Mucosa of stomach (tissue), 1 donor: ENCODE results near the gene RNF44.
"Not testable (repeated sequence)": the region's sequence is repeated elsewhere in the genome, so short reads cannot be mapped to it uniquely, and the experiment has no call there.

Experiments
- H3K27me3 ChIP-seq: one replicate; pipeline ENCODE4 v1.7.0; 2013; ENCODE audit warnings: mild to moderate bottlenecking, low read length; ENCODE audit not compliant: control insufficient read depth, insufficient read depth
- H3K36me3 ChIP-seq: one replicate; pipeline ENCODE4 v1.7.0; 2013; ENCODE audit warnings: low read length; ENCODE audit not compliant: control insufficient read depth, insufficient read depth
- H3K4me1 ChIP-seq: one replicate; pipeline ENCODE4 v1.7.0; 2013; ENCODE audit warnings: mild to moderate bottlenecking, low read length; ENCODE audit not compliant: control insufficient read depth, insufficient read depth
- H3K4me3 ChIP-seq: one replicate; pipeline ENCODE4 v1.7.0; 2013; ENCODE audit warnings: low read length
- H3K9ac ChIP-seq: one replicate; pipeline ENCODE4 v1.7.0; 2013; ENCODE audit warnings: mild to moderate bottlenecking, low read length, moderate library complexity
- H3K9me3 ChIP-seq: one replicate; pipeline ENCODE4 v1.7.0; 2013; ENCODE audit warnings: mild to moderate bottlenecking, low read length, moderate library complexity; ENCODE audit not compliant: control insufficient read depth
- donor health status: Pancreatic carcinoma.

The RNF44 gene

DNA sequence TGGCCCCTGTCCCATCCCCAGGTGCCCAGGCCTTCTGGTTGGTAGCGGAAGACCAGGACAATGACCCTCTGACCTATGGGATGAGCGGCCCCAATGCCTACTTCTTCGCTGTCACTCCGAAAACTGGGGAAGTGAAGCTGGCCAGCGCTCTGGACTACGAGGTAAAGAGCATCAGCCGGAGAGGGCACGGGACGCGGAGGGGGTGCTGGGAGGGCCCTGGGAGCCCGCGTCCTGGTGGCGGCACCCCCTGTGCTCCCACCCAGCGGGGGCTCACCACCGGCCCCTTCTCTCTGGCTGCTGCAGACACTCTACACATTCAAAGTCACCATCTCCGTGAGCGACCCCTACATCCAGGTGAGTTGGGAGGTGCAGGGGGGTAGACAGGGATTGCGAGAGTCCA lies 31.5 kb upstream of the RNF44 start:
- H3K36me3 ChIP-seq = no peaks in the 10 kb centered on the region
- no peak overlapping the region for H3K4me3 ChIP-seq
- no peaks in the 10 kb centered on the region for H3K9me3 ChIP-seq
- H3K9ac ChIP-seq = no peak overlapping the region
- no peaks in the 10 kb centered on the region for H3K27me3 ChIP-seq
- H3K4me1 ChIP-seq = no peaks in the 10 kb centered on the region

DNA sequence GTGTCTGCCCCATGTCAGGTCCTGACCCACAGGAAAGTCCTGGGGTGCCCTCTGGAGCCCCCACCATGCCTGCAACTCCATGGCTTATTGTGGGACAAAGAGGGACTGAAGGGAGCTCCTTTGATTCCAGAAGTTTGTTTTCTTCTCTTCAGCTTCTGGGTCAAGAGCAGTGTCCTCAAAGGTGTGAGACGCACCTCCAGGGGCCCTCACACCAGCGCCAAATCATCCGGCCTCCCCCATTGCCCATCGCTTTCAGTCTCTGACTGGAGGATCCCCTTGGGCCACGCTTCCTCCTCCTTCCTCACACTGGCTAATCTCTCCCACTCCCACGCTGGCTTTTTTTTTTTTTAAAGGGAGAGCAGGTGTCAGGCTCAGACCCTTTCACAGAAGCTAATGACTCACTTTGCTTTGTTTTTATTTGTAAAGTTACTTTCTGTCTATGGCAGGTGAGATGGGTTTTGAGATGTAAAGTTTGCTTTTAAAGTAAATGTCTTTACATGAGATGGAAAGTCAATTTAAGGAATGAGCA lies 28.6 kb upstream of the RNF44 start:
- no peaks in the 10 kb centered on the region for H3K27me3 ChIP-seq
- H3K36me3 ChIP-seq = no peaks in the 10 kb centered on the region
- H3K4me1 ChIP-seq = no peaks in the 10 kb centered on the region
- H3K9ac ChIP-seq = no peak overlapping the region
- no peak overlapping the region for H3K4me3 ChIP-seq
- no peaks in the 10 kb centered on the region for H3K9me3 ChIP-seq

DNA sequence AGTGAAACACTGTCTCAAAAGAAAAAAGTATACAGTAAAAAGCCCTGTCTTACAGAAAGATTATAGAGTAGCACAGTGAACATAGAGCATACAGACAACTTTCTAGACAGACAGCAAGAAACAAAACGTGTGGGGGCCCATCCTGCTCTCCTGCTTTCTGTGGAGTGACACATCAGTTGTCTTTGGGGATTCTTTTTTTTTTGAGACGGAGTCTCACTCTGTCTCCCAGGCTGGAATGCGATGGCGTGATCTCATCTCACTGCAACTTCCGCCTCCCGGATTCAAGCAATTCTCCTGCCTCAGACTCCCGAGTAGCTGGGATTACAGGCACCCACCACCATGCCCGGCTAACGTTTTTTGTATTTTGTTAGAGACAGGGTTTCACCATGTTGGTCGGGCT lies 26.8 kb upstream of the RNF44 start:
- H3K4me3 ChIP-seq = no peak overlapping the region
- no peak overlapping the region for H3K9ac ChIP-seq
- no peaks in the 10 kb centered on the region for H3K27me3 ChIP-seq
- H3K36me3 ChIP-seq = no peaks in the 10 kb centered on the region
- H3K4me1 ChIP-seq = peaks cover 8% of the 10 kb centered on the region
- H3K9me3 ChIP-seq = no peaks in the 10 kb centered on the region

DNA sequence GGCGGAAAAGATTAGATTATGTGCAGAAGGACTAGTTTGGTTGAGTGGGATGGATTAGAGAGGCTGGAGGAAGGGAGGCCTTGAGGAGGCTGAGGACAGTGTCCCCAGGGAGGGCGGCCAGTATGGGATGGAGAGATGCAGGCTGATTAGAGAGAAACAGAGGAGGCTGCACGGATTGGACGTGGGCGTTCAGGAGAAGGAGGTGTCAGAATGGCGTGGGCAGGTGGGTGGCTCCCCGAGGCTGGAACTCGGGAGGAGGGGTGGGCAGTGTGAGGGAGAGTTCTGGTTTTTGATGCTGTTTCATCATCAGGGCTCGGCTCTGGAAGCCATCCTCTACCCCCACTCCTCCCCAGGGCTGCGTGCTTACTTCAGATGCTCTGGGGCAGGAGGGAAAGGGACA lies 25.0 kb upstream of the RNF44 start:
- Histone ChIP-seq H3K4me1 (peaks cover 8% of the 10 kb centered on the region), H3K4me3 (no peak overlapping the region), H3K9ac (no peak overlapping the region), H3K36me3 (no peaks in the 10 kb centered on the region), H3K9me3 (no peaks in the 10 kb centered on the region), H3K27me3 (no peaks in the 10 kb centered on the region)

DNA sequence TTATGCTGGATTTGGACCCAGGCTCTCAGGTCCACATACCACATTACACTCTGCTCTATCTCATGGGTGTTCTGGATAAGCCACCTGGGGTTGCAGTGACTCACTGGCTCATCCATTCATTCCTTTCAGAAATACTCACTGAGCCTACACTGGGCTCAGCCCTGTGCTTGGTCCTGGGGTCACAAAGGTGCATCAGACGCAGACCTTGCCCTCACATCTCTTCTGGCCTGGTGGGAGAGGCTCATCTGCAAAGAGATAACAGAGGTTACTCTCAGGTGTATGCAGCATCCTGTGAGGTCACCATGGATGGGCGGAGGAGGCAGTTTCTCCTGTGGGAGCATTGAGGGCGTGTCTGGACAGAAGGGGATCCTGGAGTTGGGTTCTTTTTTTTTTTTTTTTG lies 24.1 kb upstream of the RNF44 start:
- H3K9me3 ChIP-seq = no peaks in the 10 kb centered on the region
- H3K36me3 ChIP-seq = no peaks in the 10 kb centered on the region
- peaks cover 8% of the 10 kb centered on the region for H3K4me1 ChIP-seq
- H3K4me3 ChIP-seq = no peak overlapping the region
- H3K9ac ChIP-seq = no peak overlapping the region
- H3K27me3 ChIP-seq = no peaks in the 10 kb centered on the region

DNA sequence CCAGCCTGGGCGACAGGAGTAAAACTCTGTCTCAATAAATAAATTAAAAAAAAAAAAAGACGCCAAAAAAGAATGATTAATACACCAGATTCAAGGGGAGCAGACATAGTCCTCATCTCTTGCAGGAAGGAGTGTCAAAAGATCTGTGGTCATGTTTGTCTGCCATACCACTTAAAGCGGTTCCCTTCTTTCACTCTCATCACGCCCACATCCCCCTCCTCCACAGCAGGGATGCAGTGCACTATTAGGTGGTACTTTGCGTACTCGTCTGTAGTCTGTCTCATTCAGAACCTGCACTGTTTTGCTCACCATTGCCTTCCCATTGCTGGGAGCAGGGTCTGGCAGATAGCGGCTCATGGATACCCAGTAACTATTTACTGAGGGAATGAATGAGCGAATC lies 23.2 kb upstream of the RNF44 start:
- Histone ChIP-seq H3K36me3 (no peaks in the 10 kb centered on the region), H3K4me3 (no peak overlapping the region), H3K9me3 (no peaks in the 10 kb centered on the region), H3K4me1 (peaks cover 8% of the 10 kb centered on the region), H3K27me3 (no peaks in the 10 kb centered on the region), H3K9ac (no peak overlapping the region)

DNA sequence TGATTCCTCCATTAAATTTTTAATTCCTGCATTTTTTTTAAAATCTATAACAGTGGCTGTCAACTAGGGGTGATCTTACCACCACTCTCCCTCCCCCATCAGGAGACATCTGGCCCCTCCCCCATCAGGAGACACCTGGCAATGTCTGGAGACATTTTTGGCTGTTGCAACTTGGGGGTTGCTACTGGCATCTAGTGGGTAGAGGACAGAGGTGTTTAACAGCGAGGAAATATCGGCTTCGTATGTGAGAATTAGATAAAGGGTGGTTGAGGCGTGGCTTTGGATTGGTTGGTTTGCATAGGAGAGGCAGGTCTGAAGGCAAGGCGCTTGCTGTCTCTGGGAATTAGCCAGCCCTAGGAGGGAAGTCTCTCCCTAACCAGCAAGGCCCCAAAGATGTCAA lies 22.5 kb upstream of the RNF44 start:
- Histone ChIP-seq H3K9me3 (no peaks in the 10 kb centered on the region), H3K4me1 (peaks cover 10% of the 10 kb centered on the region), H3K9ac (no peak overlapping the region), H3K4me3 (no peak overlapping the region), H3K27me3 (no peaks in the 10 kb centered on the region), H3K36me3 (no peaks in the 10 kb centered on the region)

DNA sequence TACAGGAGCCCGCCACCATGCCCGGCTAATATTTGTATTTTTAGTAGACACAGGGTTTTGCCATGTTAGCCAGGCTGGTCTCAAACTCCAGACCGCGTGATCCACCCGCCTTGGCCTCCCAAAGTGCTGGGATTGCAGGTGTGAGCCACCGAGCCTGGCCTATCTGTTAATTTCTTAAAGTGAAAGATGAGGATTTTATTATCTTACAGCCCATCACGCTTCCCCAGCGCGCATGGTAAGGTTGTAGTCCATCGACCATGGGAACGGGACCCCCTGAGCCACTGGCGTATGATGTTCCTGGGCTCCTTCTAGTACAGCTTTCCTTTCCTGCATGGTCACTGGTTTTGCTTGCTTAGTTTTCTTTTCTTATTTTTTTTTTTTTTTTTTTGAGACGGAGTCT lies 20.6 kb upstream of the RNF44 start:
- Histone ChIP-seq H3K9me3 (no peaks in the 10 kb centered on the region), H3K27me3 (no peaks in the 10 kb centered on the region), H3K9ac (no peak overlapping the region), H3K4me3 (no peak overlapping the region), H3K4me1 (peaks cover 27% of the 10 kb centered on the region), H3K36me3 (no peaks in the 10 kb centered on the region)

DNA sequence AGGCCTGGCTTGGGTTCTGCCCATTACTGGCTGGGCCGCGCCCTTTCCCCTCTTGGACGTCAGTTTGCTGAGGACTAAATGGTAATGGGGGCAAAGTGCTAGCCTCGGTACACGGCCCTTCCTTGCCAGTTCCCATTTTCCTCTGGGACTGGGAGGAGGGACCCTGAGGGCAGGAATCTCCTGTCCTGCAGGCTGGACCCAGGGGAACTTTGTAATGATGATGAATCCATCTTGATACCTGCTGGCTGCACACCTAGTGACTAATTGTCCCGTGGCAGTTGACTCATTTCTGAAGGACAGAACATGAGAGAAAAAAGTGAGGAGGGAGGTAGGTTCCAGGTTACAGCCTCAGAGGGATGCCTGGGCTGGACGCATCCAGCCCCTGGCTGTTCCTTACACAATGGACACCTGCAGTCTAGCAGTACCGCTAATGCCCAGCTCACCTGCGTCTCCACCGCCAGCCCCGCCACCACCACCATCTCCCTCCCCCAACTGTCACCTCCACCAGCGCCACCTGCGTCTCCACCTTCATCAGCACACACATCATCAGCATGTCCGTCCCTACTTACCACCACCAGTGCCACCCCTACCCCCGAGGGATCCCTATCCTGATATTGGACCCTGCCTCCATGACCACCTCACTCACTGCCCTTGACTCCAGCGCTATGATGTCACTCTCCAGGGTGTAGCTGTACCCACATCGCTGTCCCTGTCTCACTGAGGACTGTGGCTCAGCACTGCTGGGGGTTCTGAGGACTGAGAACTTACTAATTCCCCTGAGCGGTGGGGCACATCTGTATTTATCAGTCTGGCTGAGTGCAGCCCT lies 16.3 kb upstream of the RNF44 start:
- Histone ChIP-seq H3K4me1 (peaks cover 39% of the 10 kb centered on the region), H3K27me3 (peaks cover 5% of the 10 kb centered on the region), H3K9me3 (no peaks in the 10 kb centered on the region), H3K36me3 (no peaks in the 10 kb centered on the region), H3K4me3 (no peak overlapping the region), H3K9ac (peak overlapping the region; percentile 14)

DNA sequence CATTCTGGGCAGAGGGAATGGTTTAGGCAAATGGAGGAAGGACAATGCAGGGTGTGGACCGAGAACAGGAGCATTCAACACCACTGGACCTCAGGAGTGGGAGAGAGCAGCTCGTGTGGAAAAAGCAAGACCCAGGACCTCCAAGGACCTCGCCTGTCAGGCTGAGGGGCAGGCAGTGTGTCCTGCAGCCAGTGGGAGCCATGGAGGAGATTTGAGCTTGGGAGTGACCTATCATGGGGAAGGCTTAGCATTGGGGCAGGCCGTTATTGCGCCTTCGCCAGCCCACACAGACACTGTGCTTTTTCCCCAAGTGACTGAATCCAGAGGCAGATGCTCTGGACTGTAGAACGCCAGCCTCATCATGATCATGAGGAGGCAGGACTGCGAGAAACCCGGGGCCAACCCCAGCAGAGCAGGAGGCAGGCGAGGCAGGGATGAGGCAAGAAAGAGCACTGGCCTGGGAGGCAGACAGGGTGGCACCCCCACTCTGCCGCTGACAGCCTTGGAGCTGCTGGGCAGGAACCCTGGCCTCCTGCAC lies 15.2 kb upstream of the RNF44 start:
- Histone ChIP-seq H3K4me3 (no peak overlapping the region), H3K9me3 (no peaks in the 10 kb centered on the region), H3K27me3 (peaks cover 5% of the 10 kb centered on the region), H3K9ac (peak overlapping the region; percentile 28), H3K4me1 (peaks cover 50% of the 10 kb centered on the region), H3K36me3 (no peaks in the 10 kb centered on the region)

DNA sequence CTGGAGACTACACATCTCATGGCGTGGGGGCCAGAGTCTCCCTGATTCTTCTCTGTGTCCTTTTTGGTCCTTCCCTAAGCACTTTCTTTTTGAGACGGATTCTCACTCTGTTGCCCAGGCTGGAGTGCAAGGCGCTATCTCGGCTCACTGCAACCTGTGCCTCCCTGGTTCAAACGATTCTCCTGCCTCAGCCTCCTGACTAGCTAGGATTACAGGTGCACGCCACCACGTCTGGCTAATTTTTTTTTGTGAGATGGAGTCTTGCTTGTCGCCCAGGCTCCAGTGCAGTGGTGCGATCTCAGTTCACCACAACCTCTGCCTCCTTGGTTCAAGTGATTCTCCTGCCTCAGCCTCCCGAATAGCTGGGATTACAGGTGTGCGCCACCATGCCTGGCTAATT lies 13.7 kb upstream of the RNF44 start:
- peaks cover 64% of the 10 kb centered on the region for H3K4me1 ChIP-seq
- not testable (repeated sequence) for H3K27me3 ChIP-seq, H3K36me3 ChIP-seq, H3K9ac ChIP-seq, H3K9me3 ChIP-seq, H3K4me3 ChIP-seq

DNA sequence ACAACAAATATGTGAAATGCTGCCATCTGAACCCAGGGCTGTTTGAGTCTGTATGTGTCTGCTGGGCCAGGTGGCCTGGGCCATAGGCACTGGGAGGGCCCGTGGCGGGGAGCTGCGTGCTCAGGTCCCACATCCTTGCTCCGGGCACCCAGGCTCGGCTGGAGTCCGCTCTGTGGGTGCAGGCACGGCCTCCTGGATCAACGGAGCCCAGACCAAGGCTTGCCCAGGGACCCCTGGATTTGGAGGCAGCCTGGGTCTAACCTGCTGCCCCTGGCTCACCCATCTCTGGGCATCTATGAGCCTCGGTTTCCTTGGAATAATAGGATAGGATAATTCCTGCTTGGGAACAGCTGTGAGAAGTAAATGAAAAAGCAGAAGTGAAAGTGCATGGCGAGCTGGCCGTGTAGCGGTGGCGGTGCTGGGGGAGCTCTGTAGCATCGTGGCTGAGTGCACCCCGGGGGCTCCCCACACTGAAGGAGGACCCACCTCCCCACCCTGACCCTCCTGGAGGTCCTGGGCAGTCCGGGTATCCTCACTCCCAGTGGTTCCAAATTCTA lies 13.2 kb upstream of the RNF44 start:
- H3K36me3 ChIP-seq = no peaks in the 10 kb centered on the region
- peak overlapping the region; percentile 87 for H3K9ac ChIP-seq
- H3K4me1 ChIP-seq = peaks cover 69% of the 10 kb centered on the region
- no peaks in the 10 kb centered on the region for H3K9me3 ChIP-seq
- H3K27me3 ChIP-seq = peaks cover 5% of the 10 kb centered on the region
- no peak overlapping the region for H3K4me3 ChIP-seq
